HG03432 (cell line): ENCODE data around the gene MCRS1.

Source experiments
- ATAC-seq: cut with Tn5 transposase; IDR thresholded peaks from one replicate; pipeline ENCODE4 v1.9.1; 2021; ENCODE audit warnings: mild to moderate bottlenecking, moderate library complexity; ENCODE audit not compliant: unreplicated experiment

The MCRS1 gene

GRCh38 chr12:49582850-49583249, 14.9 kb upstream of the MCRS1 start:
- no peak for ATAC-seq

GRCh38 chr12:49582201-49582600, 14.3 kb upstream of the MCRS1 start:
- ATAC-seq = no peak

- ATAC-seq = no peak
These were observed 12.9 kb upstream of the MCRS1 start for GRCh38 chr12:49580572-49581535.

- ATAC-seq = no peak
These were observed 10.7 kb upstream of the MCRS1 start for GRCh38 chr12:49578471-49579112.

GRCh38 chr12:49577589-49578315, 9.8 kb upstream of the MCRS1 start:
- ATAC-seq = no peak

GRCh38 chr12:49568442-49569162, 660 bp upstream of the MCRS1 start:
- ATAC-seq = peak; percentile 14

- ATAC-seq = peak; percentile 7
These were observed 686 bp downstream of the MCRS1 start for GRCh38 chr12:49567302-49567610.

- no peak for ATAC-seq
These were observed 1.6 kb downstream of the MCRS1 start for GRCh38 chr12:49566361-49566760.

- ATAC-seq = no peak
These were observed 2.3 kb downstream of the MCRS1 start for GRCh38 chr12:49565406-49566265.

- no peak for ATAC-seq
These were observed 3.1 kb downstream of the MCRS1 start for GRCh38 chr12:49564686-49565405.

- ATAC-seq = no peak
These were observed 3.8 kb downstream of the MCRS1 start for GRCh38 chr12:49563951-49564685.

- ATAC-seq = no peak
These were observed 5.1 kb downstream of the MCRS1 start for GRCh38 chr12:49562831-49563230.

GRCh38 chr12:49562233-49562632, 5.7 kb downstream of the MCRS1 start:
- ATAC-seq = no peak

GRCh38 chr12:49560695-49561094, 7.2 kb downstream of the MCRS1 start:
- ATAC-seq = no peak

GRCh38 chr12:49559011-49559675, 8.8 kb downstream of the MCRS1 start:
- ATAC-seq = no peak

GRCh38 chr12:49558526-49558925, 9.4 kb downstream of the MCRS1 start:
- no peak for ATAC-seq

- ATAC-seq = no peak
These were observed 10.1 kb downstream of the MCRS1 start for GRCh38 chr12:49557917-49558215.

- ATAC-seq = no peak
These were observed 10.6 kb downstream of the MCRS1 start for GRCh38 chr12:49557187-49557916.
